Muscle of back (tissue), 11 donors: ENCODE data around the gene EEF1G. TPM values are rescaled to one million over a fixed set of nuclear protein-coding genes. Genes with fewer than 3 reads are reported as not detected.

ENCODE experiments used
- DNase-seq, 3 donors: peaks; one replicate each; pipeline versions ENCODE4 v3.0.0 to v3.0.0-alpha.2; 2013
- polyA plus RNA-seq, 10 donors: library from polyadenylated mRNA; unstranded; fragments of 120-200 nt; gene quantifications; one replicate each; pipeline ENCODE4 v1.2.1, GENCODE V29; 2013; ENCODE audit not compliant: insufficient read length in 10 of 10

The EEF1G gene
- polyA plus RNA-seq, 10 donors = 2,727 to 3,805 (median 3,280) TPM

DNA sequence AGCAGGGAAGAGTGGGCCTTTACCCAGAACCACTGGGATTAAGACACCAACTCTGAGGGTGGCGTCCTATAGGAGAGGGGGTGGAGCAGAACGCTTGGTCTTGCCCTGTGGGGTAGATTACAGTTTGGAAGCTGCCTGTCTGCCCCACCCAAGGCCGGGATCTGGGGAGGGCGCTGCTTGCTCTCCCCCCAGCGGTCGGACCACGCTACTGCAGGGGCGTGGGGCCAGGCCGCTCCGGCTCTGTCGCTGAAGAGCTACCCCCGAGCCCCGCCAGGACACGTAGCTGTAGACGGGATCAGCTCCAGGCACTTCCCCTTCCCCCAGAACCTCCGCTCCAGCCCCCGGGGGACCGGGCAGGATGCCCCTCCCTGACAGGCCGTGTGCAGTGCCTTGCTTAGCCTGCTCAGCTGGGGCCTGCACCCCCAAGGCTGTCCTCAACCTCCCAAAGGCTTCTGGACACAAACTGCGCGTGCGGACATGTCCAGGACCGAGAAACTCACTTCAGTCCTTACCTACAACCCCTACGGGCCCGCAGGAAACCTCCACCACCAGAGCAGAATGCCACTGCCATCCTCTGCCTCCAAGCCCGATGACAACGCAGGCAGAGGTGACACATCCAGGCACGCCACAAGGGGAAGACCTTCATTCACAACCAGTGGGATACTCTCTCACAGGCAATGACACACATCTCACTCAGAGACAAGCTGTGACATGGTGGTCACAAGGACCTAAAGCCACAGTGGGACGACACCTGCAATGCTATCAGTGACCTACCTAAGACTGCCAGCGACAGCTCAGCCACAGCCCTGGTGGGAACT, 30.7 kb downstream of the EEF1G start:
- DNase-seq = peak; percentile 83 to 95 (median 92)

DNA sequence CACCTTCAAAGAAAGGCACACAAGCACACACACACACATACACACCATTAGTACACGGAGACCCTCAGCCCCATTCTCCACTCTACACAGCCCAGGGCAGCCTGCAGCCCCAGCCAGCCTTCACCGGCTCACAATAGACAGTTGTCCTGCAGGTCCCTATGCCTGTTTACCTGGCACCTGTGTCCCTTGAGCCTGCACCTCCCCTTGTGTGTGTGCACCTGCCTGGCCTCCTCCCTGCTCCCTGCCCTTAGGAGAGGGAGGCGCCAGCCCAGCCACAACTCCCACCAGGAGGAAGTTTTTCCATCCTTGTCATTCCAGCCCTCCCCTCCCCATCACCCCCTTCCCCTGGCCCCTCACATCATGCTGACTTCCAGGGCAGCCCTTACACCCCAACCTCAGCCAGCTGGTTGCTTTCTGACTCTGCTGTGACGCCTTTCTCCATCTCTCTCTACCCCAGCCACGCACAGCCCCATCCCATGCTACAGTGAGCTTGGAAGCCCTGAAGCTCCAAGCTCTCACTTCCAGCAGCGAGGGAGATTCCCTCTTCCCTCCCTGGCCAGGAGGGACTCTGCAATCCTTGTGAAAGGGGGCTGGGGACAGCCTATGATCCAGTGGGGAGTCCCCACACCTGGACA, 31.5 kb downstream of the EEF1G start:
- DNase-seq = no peak

DNA sequence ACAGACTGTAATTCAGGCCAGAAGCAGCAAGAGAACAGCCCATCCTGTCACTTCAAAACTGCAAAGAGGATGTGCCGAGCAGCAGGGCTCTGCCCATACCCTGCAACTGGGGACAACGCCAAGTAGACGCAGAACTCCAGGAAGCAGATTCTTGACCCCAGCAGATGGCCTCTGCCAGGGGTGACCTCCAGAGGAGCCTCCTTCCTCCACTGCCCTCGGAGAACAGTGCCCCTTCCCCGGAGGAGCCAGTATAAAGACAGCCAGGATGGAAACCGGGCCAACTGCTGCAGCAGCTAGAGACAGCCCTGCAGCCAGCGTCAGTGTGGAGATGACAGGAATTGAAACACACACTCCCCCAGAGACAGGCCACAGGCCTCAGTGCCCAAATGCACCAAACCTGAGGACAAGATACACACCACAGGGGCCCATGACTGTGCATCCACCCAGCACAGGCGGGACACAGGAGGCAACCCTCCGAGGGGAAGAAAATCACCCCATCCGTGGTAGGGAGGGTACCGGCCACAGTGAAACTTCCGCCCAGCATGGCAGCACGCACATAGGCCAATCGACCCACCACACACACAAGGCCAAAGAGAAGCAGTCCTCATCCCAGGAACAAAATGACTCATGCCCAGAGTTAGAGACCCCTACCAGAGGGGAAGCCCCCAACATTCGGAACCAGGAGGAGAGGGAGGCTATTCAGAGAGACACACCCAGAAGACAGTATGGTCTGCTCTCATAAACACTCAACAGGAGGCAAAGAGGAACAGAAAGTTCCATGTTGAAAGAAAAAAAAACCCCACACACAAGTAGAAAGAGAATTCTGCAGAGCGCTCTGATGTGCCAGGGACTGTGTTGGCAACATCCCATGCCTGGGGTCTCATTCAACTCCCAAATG, 32.6 kb downstream of the EEF1G start:
- peak in 2 of 3 donors; percentile 27 to 60 for DNase-seq

DNA sequence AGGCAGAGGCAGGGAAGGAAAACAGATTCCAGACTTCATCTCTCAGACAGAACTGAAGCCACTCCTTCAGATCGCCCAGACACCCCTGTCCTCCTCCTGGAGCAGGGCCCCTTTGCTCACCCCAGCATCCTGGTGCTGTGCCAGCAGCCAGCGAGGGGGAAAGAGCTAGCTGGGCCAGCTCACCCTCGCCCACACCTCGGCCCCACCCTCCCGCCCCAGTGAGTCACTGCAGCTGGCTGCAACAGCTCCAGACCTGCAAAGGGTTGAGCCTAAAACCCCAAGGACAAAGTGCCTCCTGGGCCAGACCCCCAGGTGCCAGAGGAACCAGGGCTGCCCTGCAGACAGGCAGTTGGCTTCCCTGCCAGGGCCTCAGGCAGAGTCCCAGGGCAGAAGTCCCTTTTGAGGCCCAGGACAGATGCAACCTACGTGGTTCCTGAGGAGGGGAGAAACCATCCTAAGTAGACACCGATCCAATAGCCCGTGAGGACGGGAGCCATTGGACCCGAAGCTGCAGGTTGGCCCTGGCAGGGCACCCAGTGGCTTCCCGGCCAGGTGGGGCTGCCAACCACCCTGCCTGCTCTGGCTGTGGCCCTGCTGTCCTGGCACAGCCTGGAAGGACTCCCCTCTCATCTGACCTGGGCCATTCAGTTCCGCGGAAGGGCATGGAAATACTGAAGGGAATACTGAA, 34.3 kb downstream of the EEF1G start:
- peak; percentile 53 to 84 (median 62) for DNase-seq

DNA sequence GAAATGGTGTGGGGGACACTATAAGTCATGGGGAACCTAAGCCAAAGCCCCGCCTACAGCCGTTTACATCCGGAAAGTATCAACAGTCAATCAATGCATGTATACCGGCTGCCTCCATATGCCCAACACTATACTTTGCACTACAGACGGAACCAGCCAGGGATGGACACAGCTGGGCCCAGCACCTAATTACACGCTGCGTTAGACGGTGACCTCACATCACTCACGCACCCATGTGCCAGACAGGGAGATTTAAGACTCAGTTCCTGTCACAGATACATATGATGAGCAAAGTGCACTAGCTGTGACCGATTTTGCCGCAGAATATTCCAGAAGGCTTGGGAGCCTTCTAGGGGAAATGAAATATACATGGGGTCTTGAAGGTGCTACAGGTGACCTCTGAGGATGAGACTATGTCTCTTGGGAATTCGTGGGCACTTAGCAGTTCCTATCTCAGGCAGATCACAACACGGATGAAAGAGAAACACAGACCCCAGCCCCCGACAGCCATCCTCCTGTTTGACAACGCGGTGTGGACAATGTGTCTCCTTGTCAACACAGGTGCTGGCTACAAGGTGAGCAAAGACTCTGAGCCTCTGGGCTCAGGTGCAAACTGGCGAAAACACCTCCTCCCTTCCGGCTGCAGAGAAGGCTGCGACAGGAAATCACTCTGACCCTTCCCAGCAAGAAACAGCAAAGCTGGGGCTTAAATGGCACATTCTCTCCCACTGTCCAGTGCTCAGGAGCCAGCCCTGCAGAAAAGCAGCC, 35.0 kb downstream of the EEF1G start:
- DNase-seq = no peak

DNA sequence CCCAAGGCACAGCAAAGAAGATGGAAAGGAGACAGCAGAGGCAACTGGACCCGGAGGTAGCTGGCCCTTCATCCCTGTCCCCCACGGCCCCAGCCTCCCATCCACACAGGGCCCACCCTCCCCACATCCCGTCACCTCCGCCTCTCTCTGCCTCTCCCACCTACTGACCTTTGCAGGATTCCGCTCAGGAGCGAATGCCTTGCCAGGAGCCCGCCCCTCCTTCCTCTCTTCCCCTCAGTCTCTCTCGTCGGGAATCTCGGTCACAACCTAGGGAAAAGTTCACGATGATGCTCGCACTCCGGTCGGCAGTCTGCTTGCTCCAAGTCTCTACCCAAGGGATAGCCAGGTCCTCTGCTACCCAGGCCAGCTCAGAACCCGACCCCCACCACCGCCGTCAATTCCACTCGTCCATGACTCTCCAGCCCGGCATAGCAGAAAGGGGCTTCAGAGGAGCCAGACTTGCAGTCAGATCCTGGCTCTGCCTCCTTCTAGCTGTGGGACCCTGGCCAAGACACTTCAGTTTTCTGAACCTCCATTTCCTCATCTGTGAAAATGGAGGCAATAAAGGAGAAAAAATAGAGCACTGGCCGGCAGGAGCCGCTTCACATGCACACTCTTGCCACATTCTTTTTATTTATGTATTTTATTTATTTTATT, 37.3 kb downstream of the EEF1G start:
- peak in 1 of 3 donors; percentile 17 for DNase-seq

DNA sequence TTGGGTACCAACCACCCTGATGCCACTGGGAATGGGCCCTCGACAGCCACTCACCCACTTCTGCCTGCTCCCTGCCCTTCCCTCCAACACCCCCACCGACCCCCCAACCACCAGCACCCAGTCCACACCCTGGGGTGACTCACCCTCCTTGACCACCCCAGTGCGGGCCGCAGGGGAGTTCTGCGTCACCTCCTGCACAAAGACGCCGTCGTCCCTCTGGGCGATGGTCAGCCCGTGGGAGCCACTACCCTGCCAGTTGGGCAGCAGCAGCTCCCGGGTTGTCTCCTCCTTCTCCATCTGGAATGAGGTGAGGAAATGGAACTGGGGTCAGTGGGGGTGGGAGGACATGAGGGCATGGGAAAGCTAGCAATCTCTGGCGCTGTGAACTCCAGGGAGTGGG, 37.9 kb downstream of the EEF1G start:
- no peak for DNase-seq

DNA sequence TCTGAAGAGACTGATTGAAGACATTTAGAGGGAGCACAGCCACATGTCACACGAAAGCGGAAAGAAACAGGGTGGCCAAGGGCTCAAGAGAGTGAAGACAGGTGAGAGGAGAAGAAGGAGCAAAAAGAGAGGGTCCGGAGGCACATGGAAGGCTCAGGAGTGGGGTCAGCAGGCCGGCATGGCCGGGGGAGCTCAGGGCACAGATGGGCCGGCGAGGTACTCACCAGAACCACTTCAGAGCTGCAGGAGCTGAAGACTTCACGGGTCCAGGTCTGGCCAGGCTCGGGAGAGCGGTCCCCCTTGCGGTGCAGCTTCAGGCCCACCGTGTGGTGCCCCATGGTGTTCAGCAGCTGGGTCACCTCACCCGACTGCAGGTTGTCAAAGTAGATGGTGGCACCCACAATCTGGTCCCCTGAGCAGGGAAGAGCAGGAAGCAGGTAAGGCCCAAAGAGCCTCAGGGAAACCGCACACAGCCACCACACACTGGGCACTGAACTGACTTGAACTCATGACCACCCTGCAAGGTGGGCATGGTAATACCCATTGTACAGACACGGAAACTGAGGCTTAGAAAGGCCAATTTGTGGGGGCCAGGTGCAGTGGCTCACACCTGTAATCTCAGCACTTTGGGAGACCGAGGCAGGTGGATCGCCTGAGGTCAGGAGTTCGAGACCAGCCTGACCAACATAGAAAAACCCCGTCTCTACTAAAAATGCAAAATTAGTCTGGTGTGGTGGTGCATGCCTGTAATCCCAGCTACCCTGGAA, 38.7 kb downstream of the EEF1G start:
- DNase-seq = no peak

DNA sequence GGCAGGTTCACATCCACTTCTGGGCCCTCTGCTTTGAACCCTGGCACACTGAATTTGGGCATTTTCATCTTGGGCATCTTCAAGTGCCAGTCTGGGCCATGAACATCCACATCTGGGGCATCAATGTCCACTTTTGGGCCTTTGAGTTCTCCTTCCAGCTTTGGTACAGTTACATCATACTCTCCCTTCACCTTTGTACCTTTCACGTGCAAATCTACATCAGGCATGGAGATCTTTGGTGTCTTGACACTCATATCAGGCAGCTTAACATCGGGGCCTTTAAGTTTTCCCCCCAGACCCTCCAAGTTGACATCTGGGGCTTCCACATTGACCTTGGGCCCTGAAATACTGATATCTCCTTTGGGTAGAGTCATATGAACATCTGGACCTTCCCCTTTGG, 41.6 kb downstream of the EEF1G start:
- DNase-seq = no peak

DNA sequence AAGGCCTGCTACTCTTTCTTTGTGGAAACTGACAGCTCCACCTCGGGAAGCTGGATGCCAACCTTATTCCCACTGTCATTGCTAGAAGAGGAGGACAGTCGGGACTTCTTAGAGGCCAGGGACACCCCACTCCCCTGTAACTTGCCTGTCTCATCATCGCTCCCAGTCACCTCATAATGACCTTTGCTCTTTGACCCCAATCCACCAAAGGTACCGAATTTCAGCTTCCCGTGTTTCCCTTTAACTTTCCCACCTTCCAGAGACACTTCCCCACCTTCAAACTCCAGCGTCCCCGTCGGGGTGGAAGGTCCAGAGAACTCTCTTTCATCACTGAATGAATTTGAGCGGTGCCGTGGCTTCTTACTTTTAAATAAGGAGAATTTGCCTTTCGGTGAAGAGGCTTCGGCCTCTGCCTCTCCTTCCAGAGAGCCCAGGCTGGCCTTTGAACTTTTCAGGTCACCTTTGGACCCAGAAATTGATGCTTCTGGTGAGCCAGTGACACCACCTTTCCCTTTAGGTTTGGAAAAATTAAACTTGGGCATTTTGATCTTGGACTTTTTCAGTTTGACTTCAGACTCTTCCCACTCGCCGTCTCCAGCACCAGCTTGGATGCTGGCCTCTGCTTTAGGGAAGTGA, 56.8 kb downstream of the EEF1G start:
- no peak for DNase-seq

DNA sequence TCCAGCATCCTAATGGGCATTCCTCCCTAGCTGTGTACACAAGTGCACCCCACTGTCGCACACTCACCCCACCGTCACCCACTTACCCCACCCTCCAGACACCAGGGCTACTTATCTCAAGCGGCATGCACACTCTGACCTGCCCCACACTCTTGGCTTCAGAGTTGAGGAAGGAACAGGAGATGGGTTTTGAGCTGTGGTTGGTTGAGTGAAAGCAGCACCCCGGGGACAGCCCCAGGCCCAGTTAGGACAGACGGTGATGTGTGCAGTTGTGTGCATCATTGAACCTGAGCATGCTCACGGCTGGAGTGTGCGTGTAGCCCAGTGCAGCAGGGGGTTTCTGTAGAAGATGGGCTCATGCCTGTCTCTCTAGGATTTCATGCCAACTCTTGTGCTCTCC, 59.5 kb downstream of the EEF1G start:
- DNase-seq = no peak

DNA sequence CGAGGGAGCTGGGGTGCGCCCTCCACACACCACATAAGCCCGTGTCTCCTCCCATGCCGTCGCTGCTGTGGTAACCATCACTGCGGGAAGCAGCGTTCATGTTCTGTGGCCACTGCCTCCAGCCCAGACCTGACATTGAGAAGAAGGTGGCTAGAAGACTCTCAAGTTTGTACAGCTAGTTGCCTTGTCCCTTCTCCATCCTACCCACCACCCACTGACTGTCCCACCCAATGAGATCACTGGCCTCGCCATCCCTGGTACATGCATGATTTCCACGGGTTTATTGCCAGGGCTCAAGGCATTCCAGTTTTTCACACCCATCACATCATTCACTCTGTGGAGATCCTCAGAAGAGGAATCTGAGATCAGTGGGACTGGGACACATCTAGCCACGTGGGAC, 60.1 kb downstream of the EEF1G start:
- DNase-seq = no peak

DNA sequence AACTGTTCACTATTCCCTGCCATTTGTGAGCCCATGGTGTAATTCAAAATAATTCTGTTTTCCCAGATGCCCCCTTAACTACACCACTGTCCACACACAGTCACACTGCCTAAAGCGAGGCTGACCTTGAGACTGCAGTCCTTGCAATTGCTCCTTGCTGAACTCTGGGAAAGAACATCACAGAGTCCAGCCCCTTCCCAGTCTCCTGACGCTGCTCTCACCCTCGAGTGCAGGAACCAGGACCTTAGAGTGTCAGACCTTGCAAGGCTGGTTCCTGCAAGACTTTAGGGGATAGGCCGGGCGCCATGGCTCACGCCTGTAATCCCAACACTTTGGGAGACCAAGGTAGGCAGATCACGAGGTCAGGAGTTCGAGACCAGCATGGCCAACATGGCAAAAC, 60.7 kb downstream of the EEF1G start:
- no peak for DNase-seq

Other genes with a start within 250 kb of the EEF1G start
- gene ASRGL1, start 236.4 kb downstream of the EEF1G start, polyA plus RNA-seq = 1 to 10 TPM; 2.3 to 5.2 (median 3.1) TPM
- not detected for gene SCGB1A1, start 154.9 kb downstream of the EEF1G start, polyA plus RNA-seq
- 100 to 1,000 TPM; 269 to 408 (median 312) TPM for gene AHNAK, start 27.1 kb downstream of the EEF1G start, polyA plus RNA-seq
- gene TUT1, start 17.6 kb upstream of the EEF1G start, polyA plus RNA-seq = 10 to 100 TPM; 11.6 to 17.7 (median 13.8) TPM
- 10 to 100 TPM; 36.9 to 56.4 (median 44.1) TPM for gene MTA2, start 28.0 kb upstream of the EEF1G start, polyA plus RNA-seq
- 10 to 100 TPM; 11.9 to 25.3 (median 17.7) TPM for gene EML3, start 38.9 kb upstream of the EEF1G start, polyA plus RNA-seq
- 1 to 10 TPM in 8 of 10 donors, under 1 TPM in 2; 0.69 to 2.4 (median 1.6) TPM for gene ROM1, start 39.4 kb upstream of the EEF1G start, polyA plus RNA-seq
- 10 to 100 TPM; 13.3 to 22.3 (median 18.7) TPM for gene B3GAT3, start 48.1 kb upstream of the EEF1G start, polyA plus RNA-seq
- gene GANAB, start 72.7 kb upstream of the EEF1G start, polyA plus RNA-seq = 100 to 1,000 TPM; 145 to 211 (median 165) TPM
- gene INTS5, start 79.4 kb upstream of the EEF1G start, polyA plus RNA-seq = 10 to 100 TPM in 6 of 10 donors, 1 to 10 TPM in 4; 9.0 to 13.9 (median 11.1) TPM
- 10 to 100 TPM; 30.0 to 44.8 (median 33.0) TPM for gene C11orf98, start 91.3 kb upstream of the EEF1G start, polyA plus RNA-seq
- 1 to 10 TPM; 1.8 to 4.9 (median 3.1) TPM for gene CSKMT, start 91.4 kb upstream of the EEF1G start, polyA plus RNA-seq
- 1 to 10 TPM; 4.5 to 8.3 (median 5.7) TPM for gene UQCC3, start 97.8 kb upstream of the EEF1G start, polyA plus RNA-seq
- gene LBHD1, start 98.4 kb upstream of the EEF1G start, polyA plus RNA-seq = 1 to 10 TPM; 3.0 to 8.4 (median 6.6) TPM
- 100 to 1,000 TPM in 9 of 10 donors, 10 to 100 TPM in 1; 96.1 to 155 (median 130) TPM for gene UBXN1, start 105.2 kb upstream of the EEF1G start, polyA plus RNA-seq
- 10 to 100 TPM; 12.8 to 31.1 (median 20.4) TPM for gene LRRN4CL, start 115.6 kb upstream of the EEF1G start, polyA plus RNA-seq
- gene BSCL2, start 133.5 kb upstream of the EEF1G start, polyA plus RNA-seq = 10 to 100 TPM; 15.1 to 24.5 (median 22.0) TPM
- 1 to 10 TPM in 2 of 10 donors, under 1 TPM in 5, not detected in 3; 0.35 to 1.5 (median 0.66) TPM for gene GNG3, start 133.8 kb upstream of the EEF1G start, polyA plus RNA-seq
- gene HNRNPUL2, start 153.6 kb upstream of the EEF1G start, polyA plus RNA-seq = 10 to 100 TPM; 40.7 to 61.0 (median 47.6) TPM
- 10 to 100 TPM; 22.8 to 32.2 (median 30.1) TPM for gene TTC9C, start 154.6 kb upstream of the EEF1G start, polyA plus RNA-seq
- gene ZBTB3, start 180.3 kb upstream of the EEF1G start, polyA plus RNA-seq = 1 to 10 TPM; 3.2 to 5.1 (median 3.9) TPM
- gene POLR2G, start 187.7 kb upstream of the EEF1G start, polyA plus RNA-seq = 100 to 1,000 TPM in 1 of 10 donors, 10 to 100 TPM in 9; 81.9 to 102 (median 89.2) TPM
- 10 to 100 TPM; 11.5 to 16.6 (median 14.2) TPM for gene TAF6L, start 197.5 kb upstream of the EEF1G start, polyA plus RNA-seq
- gene TMEM179B, start 213.5 kb upstream of the EEF1G start, polyA plus RNA-seq = 10 to 100 TPM; 24.7 to 29.1 (median 27.6) TPM
- gene TMEM223, start 218.1 kb upstream of the EEF1G start, polyA plus RNA-seq = 10 to 100 TPM; 10.6 to 17.0 (median 15.2) TPM
- gene NXF1, start 231.5 kb upstream of the EEF1G start, polyA plus RNA-seq = 10 to 100 TPM; 59.6 to 85.7 (median 65.7) TPM